CD14-positive monocyte (primary cell): ENCODE measurements around the gene HEY2. TPM values are rescaled to one million over a fixed set of nuclear protein-coding genes. Genes with fewer than 3 reads are reported as not detected.

Source experiments
- DNase-seq, 3 donors: peaks; one replicate each; pipeline ENCODE4 v3.0.0-alpha.2; 2011 to 2022
- H2AFZ ChIP-seq: 2 replicates; pipeline ENCODE4 v1.6.0; 2012; ENCODE audit warnings: mild to moderate bottlenecking, low read depth, low read length, inconsistent platforms; ENCODE audit not compliant: insufficient read depth, poor library complexity, severe bottlenecking
- H3K27ac ChIP-seq, 2 donors: 1 replicate in 1 of 2; 2 replicates in 1 of 2; pipeline ENCODE4 v1.5.1; 2012 to 2013; ENCODE audit warnings: low read length in 2 of 2, control low read depth in 1 of 2, inconsistent platforms in 1 of 2, low read depth in 1 of 2, mild to moderate bottlenecking in 1 of 2
- H3K27me3 ChIP-seq, 2 donors: one replicate each; pipeline versions ENCODE4 v1.6.0 to v1.6.1; 2011 to 2013; ENCODE audit warnings: low read length in 2 of 2; ENCODE audit not compliant: control insufficient read depth in 2 of 2, insufficient read depth in 2 of 2
- H3K36me3 ChIP-seq, 2 donors: replicated peaks in 1 of 2; 1 replicate in 1 of 2; 2 replicates in 1 of 2; pipeline versions ENCODE4 v1.5.1 to v1.6.1; 2012 to 2013; ENCODE audit warnings: low read length in 2 of 2, control low read depth in 1 of 2, inconsistent platforms in 1 of 2, mild to moderate bottlenecking in 1 of 2; ENCODE audit not compliant: insufficient read depth in 2 of 2, control insufficient read depth in 1 of 2
- H3K4me1 ChIP-seq, 2 donors: 1 replicate in 1 of 2; 2 replicates in 1 of 2; pipeline versions ENCODE4 v1.5.1 to v1.6.1; 2012 to 2013; ENCODE audit warnings: low read length in 2 of 2, control low read depth in 1 of 2, inconsistent platforms in 1 of 2, mild to moderate bottlenecking in 1 of 2, moderate library complexity in 1 of 2; ENCODE audit not compliant: insufficient read depth in 2 of 2, control insufficient read depth in 1 of 2
- H3K4me2 ChIP-seq: replicated peaks from 2 replicates; pipeline ENCODE3; 2012; ENCODE audit warnings: low read length, moderate library complexity, mild to moderate bottlenecking; ENCODE audit not compliant: poor library complexity, severe bottlenecking; ENCODE audit errors: extremely low read depth
- H3K4me3 ChIP-seq, 3 experiments: fragments of 200-600 bp in 1 of 3; sonication (generic) in 1 of 3; replicated peaks in 1 of 3; 1 replicate in 2 of 3; 2 replicates in 1 of 3; pipeline ENCODE4 v1.5.1; 2011 to 2013; ENCODE audit warnings: low read length in 3 of 3, mild to moderate bottlenecking in 3 of 3, control low read depth in 2 of 3, low read depth in 2 of 3, inconsistent platforms in 1 of 3, moderate library complexity in 1 of 3
- H3K79me2 ChIP-seq: 2 replicates; pipeline ENCODE4 v1.6.0; 2012; ENCODE audit warnings: mild to moderate bottlenecking, control low read depth, inconsistent platforms, low read length, moderate library complexity; ENCODE audit not compliant: insufficient read depth
- H3K9ac ChIP-seq: 2 replicates; pipeline ENCODE4 v1.6.0; 2017; ENCODE audit warnings: low read length, mild to moderate bottlenecking; ENCODE audit not compliant: insufficient read depth, poor library complexity, severe bottlenecking
- H3K9me3 ChIP-seq, 2 donors: replicated peaks in 1 of 2; 1 replicate in 1 of 2; 2 replicates in 1 of 2; pipeline versions ENCODE4 v1.5.1 to v1.6.1; 2012 to 2013; ENCODE audit warnings: low read length in 2 of 2, control low read depth in 1 of 2; ENCODE audit not compliant: control insufficient read depth in 1 of 2, insufficient read depth in 1 of 2
- H4K20me1 ChIP-seq: 2 replicates; pipeline ENCODE4 v1.6.0; 2012; ENCODE audit warnings: mild to moderate bottlenecking, low read length, control low read depth, moderate library complexity; ENCODE audit not compliant: insufficient read depth
- H3K27ac Mint-ChIP-seq, 7 donors: one replicate each; pipeline ENCODE4 v1.8.0; 2020; ENCODE audit warnings: mild to moderate bottlenecking in 7 of 7, mixed read lengths in 7 of 7, moderate library complexity in 6 of 7, inconsistent platforms in 2 of 7
- H3K27me3 Mint-ChIP-seq, 3 donors: one replicate each; pipeline ENCODE4 v1.8.0; 2021 to 2022; ENCODE audit warnings: low read depth in 3 of 3, mild to moderate bottlenecking in 3 of 3, mixed read lengths in 3 of 3, moderate library complexity in 3 of 3, inconsistent platforms in 1 of 3
- H3K36me3 Mint-ChIP-seq, 2 donors: one replicate each; pipeline ENCODE4 v1.8.0; 2020; ENCODE audit warnings: mixed read lengths in 2 of 2, inconsistent platforms in 1 of 2, mild to moderate bottlenecking in 1 of 2
- H3K4me1 Mint-ChIP-seq: one replicate; pipeline ENCODE4 v1.8.0; 2020; ENCODE audit warnings: mild to moderate bottlenecking, mixed read lengths
- H3K4me3 Mint-ChIP-seq, 2 donors: one replicate each; pipeline ENCODE4 v1.8.0; 2020; ENCODE audit warnings: mild to moderate bottlenecking in 2 of 2, mixed read lengths in 2 of 2, moderate library complexity in 1 of 2
- H3K9me3 Mint-ChIP-seq, 7 donors: one replicate each; pipeline ENCODE4 v1.8.0; 2020 to 2022; ENCODE audit warnings: mixed read lengths in 7 of 7, mild to moderate bottlenecking in 6 of 7, moderate library complexity in 6 of 7, inconsistent platforms in 2 of 7
- WGBS: methylation state at CpG from one replicate; pipeline ENCODE4 v1.1.5; 2013; ENCODE audit warnings: missing lambda C conversion rate; ENCODE audit not compliant: insufficient coverage; 5-methylcytosine and 5-hydroxymethylcytosine counted together
- intact Hi-C, 2 donors: fragments of 100-400 bp; cut with micrococcal nuclease; formaldehyde crosslinking; loops; one replicate each; pipeline versions ENCODE4 v1.15.0 to v1.15.1; 2023
- polyA plus RNA-seq, 3 donors: library from polyadenylated mRNA; depleted of rRNA in 1 of 3; unstranded in 2 of 3; stranded (reverse) in 1 of 3; fragments of 300-500 nt in 2 of 3; fragments of >200 nt in 1 of 3; fragmentation: Illumina TruSeq in 2 of 3; gene quantifications; 1 replicate in 2 of 3; 2 replicates in 1 of 3; pipeline ENCODE4 v1.2.3, GENCODE V29; 2012 to 2021
- TF ChIP-seq, protein P1 (sequence below): fragments of 200-600 bp; IDR thresholded peaks from one replicate; pipeline ENCODE4 v1.8.0; 2022; ENCODE audit warnings: antibody characterized with exemption, mild to moderate bottlenecking

Gene HEY2
- polyA plus RNA-seq, 3 donors: not detected

DNA sequence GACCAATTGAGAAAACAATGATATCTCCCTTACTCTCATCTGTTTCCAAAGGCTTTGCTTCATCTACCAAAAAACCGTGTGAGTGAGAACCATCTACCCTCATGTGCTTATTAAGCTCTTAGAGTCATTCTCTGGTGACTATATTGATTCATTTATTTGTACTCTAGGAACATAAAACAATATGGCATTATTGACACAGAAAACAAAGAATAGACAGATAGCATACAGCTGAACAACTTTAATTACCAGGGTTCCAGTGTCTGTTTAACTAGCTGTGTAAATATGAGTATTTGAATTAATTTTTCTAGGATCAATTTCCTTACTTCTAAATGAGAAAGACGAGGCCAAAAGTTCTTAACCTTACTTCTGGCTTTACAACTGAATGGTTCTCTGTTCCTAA is 31.3 kb upstream of the HEY2 start:
- no peak overlapping the region for H3K9ac ChIP-seq
- H3K79me2 ChIP-seq: no peaks in the 10 kb centered on the region
- H2AFZ ChIP-seq: no peak overlapping the region
- H3K9me3 ChIP-seq: no peaks in the 10 kb centered on the region
- H4K20me1 ChIP-seq: no peaks in the 10 kb centered on the region
- peaks cover 0 to 5% (median 2%) of the 10 kb centered on the region in 7 donors for H3K9me3 Mint-ChIP-seq
- H3K4me2 ChIP-seq: no peak overlapping the region
- H3K27me3 ChIP-seq: no peaks in the 10 kb centered on the region
- H3K27me3 Mint-ChIP-seq: peaks cover 0 to 7% (median 6%) of the 10 kb centered on the region in 3 donors
- no peak overlapping the region for H3K4me3 Mint-ChIP-seq
- no peak for DNase-seq
- H3K27ac Mint-ChIP-seq: no peak overlapping the region
- intact Hi-C loops: no loop called here
- H3K4me3 ChIP-seq: no peak overlapping the region
- no peaks in the 10 kb centered on the region for H3K36me3 Mint-ChIP-seq
- H3K27ac ChIP-seq: no peak overlapping the region
- TF ChIP-seq, protein P1, sequence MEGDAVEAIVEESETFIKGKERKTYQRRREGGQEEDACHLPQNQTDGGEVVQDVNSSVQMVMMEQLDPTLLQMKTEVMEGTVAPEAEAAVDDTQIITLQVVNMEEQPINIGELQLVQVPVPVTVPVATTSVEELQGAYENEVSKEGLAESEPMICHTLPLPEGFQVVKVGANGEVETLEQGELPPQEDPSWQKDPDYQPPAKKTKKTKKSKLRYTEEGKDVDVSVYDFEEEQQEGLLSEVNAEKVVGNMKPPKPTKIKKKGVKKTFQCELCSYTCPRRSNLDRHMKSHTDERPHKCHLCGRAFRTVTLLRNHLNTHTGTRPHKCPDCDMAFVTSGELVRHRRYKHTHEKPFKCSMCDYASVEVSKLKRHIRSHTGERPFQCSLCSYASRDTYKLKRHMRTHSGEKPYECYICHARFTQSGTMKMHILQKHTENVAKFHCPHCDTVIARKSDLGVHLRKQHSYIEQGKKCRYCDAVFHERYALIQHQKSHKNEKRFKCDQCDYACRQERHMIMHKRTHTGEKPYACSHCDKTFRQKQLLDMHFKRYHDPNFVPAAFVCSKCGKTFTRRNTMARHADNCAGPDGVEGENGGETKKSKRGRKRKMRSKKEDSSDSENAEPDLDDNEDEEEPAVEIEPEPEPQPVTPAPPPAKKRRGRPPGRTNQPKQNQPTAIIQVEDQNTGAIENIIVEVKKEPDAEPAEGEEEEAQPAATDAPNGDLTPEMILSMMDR: no peak
- peaks cover 2% of the 10 kb centered on the region for H3K4me1 Mint-ChIP-seq
- no peaks in the 10 kb centered on the region for H3K36me3 ChIP-seq
- no peaks in the 10 kb centered on the region for H3K4me1 ChIP-seq
- no CpG with 5 or more reads among the region's 2 CpGs for WGBS

- intact Hi-C loops: no loop called here
- TF ChIP-seq, protein P1: no peak
- Histone ChIP-seq H3K27ac (no peak overlapping the region), H3K9ac (no peak overlapping the region), H3K27me3 (peaks cover 0 to 2% of the 10 kb centered on the region in 2 donors), H2AFZ (no peak overlapping the region), H3K4me2 (no peak overlapping the region), H3K4me1 (no peaks in the 10 kb centered on the region), H3K79me2 (no peaks in the 10 kb centered on the region), H3K36me3 (no peaks in the 10 kb centered on the region), H3K4me3 (no peak overlapping the region), H3K9me3 (no peaks in the 10 kb centered on the region), H4K20me1 (no peaks in the 10 kb centered on the region)
- Mint-ChIP-seq H3K27ac (no peak overlapping the region), H3K4me3 (no peak overlapping the region), H3K36me3 (no peaks in the 10 kb centered on the region), H3K4me1 (no peaks in the 10 kb centered on the region), H3K9me3 (peaks cover 0 to 4% (median 0%) of the 10 kb centered on the region in 7 donors), H3K27me3 (peaks cover 4 to 11% (median 5%) of the 10 kb centered on the region in 3 donors)
- DNase-seq: no peak
Measured at GRCh38 chr6:125722886-125723285, 26.5 kb upstream of the HEY2 start.
